Stimulated activated CD8-positive, alpha-beta memory T cell treated with anti-CD3 and anti-CD28 coated beads, Interleukin-4, amount 100 ng/mL, for 4 hours (primary cell): ENCODE results near the gene THSD8.
A peak's percentile ranks its signal among the peaks of the same experiment; 100 is the strongest.

Experiments
- DNase-seq, 2 donors: peaks; one replicate each; pipeline ENCODE4 v3.0.0-alpha.2; 2020; ENCODE audit warnings: low read depth in 2 of 2, low spot score in 1 of 2

Gene THSD8

GRCh38 chr19:12801466-12802266 lies at the start of gene THSD8, which contains the start of gene PRDX2:
THSD8 (plus strand) TSS chr19:12802069; CDS start chr19:12802072, 3 bp downstream.
PRDX2 (minus strand) TSS chr19:12801800; CDS start chr19:12801261, 539 bp downstream.
- no peak for DNase-seq

DNA sequence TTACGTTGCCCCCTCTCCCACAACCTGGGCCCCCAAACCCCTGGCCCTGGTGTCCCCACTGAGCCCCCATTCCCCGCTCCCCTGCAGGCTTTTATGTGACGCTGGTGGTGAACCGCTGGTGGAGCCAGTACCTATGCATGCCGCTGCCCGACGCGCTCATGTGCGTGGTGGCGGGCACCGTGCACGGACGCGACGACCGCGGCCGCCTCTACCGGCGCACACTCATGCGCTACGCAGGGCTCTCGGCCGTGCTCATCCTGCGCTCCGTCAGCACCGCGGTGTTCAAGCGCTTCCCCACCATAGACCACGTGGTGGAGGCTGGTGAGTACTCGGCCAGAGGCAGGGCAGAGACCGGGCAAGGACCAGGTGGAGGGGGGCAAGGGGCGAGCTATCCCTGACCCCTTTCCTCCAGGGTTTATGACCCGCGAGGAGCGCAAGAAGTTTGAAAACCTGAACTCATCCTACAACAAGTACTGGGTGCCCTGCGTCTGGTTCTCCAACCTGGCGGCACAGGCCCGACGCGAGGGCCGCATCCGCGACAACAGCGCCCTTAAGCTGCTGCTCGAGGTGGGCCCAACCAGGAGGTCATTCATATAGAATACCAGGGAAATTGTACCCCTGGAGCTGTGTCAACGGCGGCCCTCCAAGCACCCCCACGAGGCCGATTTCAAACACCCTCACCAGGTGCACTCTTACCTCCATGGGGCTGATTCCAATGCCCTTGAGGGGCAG lies 47.2 kb upstream of the THSD8 start:
- DNase-seq = no peak

- no peak for DNase-seq
These were observed 45.6 kb upstream of the THSD8 start for GRCh38 chr19:12756150-12756883.

DNA sequence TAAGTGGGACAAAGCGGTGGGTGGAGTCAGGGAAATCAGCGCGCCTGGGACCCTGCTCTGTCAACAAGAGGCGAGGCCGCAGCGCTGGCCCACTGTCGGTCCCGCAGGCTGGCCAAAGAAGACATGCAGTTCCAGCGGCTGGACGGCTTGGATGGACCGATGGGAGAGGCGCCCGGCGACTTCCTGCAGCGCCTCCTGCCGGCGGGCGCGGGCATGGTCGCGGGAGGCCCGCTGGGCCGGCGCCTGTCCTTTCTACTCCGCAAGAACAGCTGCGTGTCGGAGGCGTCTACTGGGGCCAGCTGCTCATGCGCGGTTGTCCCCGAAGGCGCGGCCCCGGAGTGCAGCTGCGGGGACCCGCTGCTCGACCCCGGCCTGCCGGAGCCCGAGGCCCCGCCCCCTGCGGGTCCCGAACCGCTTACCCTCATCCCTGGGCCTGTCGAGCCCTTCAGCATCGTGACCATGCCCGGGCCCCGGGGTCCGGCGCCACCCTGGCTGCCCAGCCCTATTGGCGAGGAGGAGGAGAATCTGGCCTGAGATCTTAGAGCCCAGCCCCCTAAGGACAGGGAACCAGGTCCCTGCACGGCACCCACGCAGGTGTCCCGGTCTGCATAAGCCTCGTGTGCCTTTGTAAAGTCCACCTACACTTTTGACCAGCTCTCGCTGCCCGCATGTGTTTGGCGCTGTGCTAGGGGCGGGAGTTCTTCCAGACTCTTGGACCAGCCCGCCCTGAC lies 44.2 kb upstream of the THSD8 start:
- peak in 1 of 2 donors; percentile 25 for DNase-seq

GRCh38 chr19:12759686-12760085 lies 42.2 kb upstream of the THSD8 start:
- DNase-seq = no peak

DNA sequence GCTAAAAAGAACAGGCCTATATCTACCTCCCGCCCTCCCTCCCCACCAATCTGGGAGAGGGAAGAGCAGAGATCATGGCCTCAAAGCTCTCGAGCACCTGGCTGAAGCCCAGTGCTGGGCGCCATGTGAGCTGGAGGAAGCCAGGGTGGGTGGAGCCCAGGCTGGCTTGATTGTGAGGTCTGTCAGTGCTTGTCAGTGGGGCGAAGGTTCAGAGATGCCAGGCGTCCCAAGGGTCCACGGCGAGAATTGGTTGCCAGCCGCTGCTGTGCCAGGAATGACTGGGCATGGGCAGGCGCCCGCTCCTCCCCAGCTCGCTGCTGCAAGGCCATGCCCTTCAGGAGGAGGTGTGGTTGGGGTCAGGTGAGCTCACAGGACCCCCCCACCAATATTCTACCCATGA lies 38.8 kb upstream of the THSD8 start:
- DNase-seq = no peak

DNA sequence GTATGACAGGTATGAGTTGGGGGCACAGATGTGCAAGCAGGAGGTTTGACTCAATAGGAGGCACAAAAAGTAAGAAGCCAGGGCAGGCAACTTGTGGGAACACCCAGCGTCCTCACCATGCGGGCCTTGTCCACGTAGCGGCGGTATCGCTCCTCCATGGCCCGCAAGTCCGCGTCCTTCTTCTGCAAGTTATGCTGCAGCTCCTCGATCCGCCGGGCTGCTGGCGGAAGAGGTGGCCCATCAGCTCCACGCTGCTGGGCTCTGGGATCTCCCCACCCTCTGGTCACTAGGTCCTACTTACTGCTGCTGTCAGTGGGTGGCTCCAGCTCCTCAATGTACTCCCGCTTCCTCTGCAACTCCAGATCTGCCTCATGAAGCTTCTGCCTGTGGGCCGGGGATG lies 37.2 kb upstream of the THSD8 start:
- no peak for DNase-seq

DNA sequence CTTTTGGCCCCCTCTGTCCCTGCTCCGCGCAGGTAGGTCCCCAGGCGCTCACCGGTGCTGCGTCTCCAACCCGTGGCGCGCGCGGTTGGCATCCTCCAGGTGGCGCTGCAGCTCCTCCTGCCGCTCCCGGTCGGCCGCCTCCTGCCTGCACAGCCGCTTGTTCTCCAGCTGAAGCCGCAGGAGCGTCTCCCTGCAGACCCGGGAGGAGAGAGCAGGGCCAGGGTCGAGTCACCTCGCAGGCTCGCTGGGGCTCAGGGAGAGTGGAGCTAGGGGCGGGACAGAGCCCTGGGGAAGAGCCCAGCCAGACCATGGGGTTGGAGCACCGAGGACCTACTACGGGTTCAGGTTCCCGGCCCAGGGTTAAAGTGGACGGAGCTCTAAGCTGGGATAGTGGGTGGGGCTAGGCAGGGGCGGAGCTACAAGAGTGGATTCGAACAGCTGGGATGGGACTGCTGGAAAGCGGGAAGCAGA lies 35.8 kb upstream of the THSD8 start:
- no peak for DNase-seq

DNA sequence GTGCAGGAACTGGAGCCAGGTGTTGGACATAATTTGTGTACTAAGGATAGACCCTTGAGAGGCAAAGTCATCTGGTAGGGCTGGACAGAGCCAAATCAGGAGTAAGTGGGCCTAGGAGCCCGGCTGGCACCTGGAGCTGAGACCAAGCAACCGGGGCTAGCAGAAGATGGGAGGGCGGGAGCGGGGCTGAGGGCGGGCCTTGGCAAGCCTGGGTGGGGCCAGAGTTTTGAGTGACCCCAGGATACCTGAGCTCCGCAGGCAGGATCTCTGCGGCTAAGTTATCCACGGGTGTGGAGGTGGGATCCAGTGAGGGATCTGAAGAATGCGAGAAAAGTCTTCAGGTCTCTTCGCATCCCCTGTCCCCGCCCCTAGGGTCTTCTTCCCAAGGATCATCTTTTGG lies 34.7 kb upstream of the THSD8 start:
- no peak for DNase-seq

GRCh38 chr19:12767666-12768065 lies 34.2 kb upstream of the THSD8 start:
- DNase-seq = no peak

- no peak for DNase-seq
These were observed 32.2 kb upstream of the THSD8 start for GRCh38 chr19:12769689-12770088.

GRCh38 chr19:12770922-12771321 lies 30.9 kb upstream of the THSD8 start:
- no peak for DNase-seq

- DNase-seq = no peak
These were observed 29.5 kb upstream of the THSD8 start for GRCh38 chr19:12772323-12772722.

DNA sequence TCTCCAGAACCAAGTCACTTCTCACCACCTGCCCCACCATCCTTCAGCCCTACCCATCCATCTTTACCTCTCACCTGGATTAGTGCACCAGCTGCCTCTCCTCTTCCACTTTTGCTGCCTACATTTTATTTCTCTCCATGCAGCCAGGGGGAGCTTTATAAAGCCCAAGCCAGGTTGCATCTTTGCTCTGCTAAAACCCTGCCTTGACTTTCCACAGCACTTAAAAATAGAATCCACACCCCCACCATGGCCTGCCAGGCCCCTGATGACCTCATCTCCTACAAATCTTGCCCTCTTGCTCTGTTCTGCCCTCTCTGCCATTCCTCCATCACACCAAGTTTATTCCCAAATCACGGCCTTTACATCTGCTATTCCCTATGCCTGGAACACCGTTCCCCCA lies 28.3 kb upstream of the THSD8 start:
- DNase-seq = no peak

DNA sequence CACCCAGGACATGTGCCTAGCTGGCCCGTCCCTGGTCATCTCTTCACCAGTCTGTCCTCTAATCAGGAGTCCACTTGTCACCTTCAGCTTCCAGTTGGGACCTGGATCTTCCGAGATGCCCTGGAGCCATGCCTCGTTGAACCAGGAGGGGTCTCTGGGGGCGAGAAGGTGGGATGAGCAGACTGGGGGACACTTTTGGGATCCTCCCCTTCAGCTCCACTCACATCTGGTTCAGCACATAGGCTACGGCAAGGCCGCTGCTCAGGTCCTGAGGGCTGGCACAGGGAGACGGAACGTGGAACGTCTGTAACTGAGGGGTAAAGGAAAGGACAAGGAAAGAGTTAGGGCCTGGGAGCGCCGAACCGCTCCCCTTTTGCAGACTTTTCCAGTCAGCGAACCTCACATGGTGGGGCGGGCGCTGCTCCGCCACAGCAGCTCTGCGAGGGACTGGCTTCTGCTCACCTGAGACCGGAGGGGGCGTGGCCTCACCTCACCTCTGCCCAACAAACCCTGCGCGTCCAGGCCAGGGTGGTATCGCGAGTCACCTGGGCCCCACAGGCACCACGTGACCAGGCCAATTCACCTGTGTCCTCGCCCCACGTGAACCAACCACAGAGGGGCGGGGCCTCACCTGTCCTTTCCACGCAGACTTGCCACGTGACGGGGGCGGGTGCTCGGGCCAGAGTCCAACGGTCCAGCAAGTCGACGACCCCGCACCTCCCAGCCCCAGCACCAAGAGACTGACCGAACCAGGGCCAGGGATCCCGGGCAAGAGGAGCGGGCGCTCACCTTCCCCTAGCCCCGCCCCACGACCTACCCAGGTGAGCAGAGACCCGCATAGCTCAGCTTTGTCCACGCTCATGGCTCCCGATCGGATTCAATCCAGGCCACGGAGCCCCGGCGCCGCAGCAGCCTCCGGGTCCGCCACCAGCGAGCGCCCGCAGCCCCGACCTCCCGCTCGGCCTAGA lies 27.0 kb upstream of the THSD8 start, which contains the start of gene HOOK2:
TSS of gene HOOK2 (minus strand) at position 965 of the 968 bp plus-strand sequence. CDS start at position 862, 103 bp downstream.
- no peak for DNase-seq

DNA sequence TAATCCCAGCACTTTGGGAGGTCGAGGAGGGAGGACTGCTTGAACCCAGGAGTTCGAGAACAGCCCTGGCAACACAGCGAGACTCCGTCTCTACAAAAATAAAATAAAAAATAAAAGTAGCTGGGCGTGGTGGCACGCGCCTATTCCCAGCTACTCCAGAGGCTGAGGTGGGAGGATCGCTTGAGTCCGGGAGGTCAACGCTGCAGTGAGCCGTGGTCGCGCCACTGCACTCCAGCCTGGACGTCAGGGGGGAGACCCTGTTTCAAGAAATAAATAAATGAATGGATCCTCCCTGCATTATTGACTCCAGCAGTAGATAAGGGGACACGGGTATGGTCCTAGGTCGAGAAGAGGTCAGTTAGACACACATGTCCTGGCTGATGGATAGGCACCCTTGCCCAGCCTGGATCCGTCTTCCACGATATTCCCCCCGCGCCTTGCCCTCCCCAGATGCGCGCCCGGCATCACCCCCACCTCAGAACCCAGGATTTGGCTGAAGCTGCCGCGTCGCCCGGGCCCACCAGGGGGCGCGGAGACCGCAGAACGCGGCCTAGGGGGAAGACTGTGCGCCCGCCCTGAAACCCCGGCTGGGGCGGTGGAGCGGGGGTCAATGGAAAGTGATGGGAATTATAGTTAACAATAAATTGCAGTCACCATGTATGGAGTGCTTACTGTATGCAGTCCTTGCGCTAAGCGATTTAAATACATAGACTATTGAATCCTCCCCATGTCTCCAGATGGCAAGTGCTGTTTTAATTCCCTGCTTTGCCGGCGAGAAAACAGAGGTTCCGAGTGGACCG lies 24.5 kb upstream of the THSD8 start:
- DNase-seq = peak in 1 of 2 donors; percentile 66

GRCh38 chr19:12778017-12778904 lies 23.6 kb upstream of the THSD8 start:
- no peak for DNase-seq

GRCh38 chr19:12778905-12779161 lies 23.0 kb upstream of the THSD8 start:
- DNase-seq = no peak
